Measurements from ENCODE around the gene KIRREL3.
"Not testable (repeated sequence)": the region's sequence is repeated elsewhere in the genome, so short reads cannot be mapped to it uniquely, and the experiment has no call there.

KIRREL3 gene

DNA sequence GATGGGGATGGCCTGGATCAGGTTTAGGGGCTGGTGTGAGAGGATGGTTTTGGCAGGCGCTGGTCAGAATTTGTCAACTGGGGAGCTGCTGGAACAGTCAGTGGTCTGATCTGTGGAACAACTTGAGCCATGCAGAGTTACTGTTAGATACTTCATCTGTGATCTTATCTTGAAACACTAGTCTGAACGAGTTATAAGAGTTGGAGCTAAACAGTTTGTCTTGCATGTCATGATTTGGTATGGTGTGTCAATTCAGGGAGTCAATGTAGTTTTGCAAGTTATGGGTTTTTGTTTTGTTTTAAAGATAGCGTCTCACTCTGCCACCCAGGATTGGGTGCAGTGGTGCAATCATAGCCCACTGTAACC is 591.0 kb downstream of the KIRREL3 start:
- DNase-seq, result no peak

DNA sequence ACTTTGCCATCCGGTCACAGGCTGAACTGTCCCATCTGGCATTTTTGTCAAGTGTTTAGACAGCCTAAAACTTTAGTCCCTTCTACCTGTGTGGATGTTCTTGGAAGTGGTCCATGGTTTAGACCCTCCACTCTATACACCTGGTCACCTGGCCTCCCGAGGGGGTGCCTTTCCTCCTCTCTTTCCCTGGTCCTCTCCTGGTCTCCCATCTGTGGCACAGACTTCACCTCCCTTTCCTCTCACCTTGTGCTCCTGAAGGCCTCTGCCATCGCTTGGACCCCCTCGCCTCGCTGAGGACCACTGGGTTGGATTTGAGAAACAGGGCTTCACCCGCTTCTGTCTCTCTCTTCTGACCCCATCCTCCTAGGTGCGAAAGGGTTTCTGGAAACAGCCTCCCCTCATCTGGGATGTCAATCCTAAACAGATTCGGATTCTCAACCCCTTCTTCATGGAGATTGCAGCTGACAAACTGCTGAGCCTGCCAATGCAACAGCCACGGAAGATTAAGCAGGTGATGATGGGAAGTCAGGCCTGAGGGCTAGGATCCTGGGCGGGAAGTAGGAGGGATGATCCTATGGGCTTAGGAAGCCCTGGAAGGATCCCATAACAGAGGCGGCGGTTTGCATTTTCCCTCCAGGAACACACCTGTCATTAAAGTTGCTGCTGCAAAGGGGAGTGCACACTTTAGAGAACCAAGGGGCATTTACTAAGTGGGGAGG is 591.5 kb downstream of the KIRREL3 start:
- no peak for DNase-seq

DNA sequence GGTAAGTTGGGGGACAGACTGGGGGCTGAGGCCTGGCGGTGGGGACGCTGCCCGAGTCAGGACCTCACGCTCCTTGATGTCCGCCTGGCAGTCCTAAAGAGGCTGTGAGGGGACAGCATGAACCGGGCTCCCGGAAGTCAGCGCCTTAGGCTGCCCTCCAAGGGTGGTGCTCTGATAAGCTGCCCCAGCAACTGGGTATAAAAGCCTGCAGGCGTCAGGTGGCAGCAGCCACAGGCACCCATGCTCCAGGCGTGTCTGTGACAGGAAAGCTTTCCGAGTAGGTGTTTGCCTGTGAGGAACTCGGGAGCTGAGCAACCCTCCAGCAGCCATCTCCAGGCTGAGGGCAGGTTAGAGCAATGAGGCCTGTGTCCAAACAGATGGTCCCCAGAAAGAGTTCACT is 592.1 kb downstream of the KIRREL3 start:
- no peak for DNase-seq

DNA sequence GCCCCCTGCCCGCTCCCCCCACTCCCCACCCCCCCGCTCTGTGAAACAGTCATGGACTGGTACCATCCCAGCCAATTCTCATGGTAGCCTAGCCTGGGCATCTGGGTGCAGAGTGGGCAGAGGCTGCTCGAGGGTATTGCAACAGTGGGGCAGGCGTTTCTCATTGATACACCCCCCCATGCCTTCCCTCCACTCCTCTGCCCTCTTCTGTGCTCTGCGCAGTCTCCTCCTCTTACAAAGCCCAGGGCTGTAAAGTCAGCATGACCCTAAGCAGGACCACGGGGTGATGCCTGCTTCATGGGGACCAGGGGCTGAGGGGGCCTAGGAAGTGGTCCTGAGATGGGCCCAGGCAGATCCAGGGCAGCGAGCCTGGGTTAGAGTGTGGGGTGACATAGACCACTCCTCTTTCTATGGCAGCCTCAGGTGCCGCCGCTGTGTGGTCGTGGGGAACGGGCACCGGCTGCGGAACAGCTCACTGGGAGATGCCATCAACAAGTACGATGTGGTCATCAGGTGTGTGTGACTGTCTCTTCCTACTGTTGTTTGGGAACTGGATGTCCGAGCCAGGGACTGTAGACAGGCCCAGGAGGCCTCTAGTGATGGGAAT is 592.8 kb downstream of the KIRREL3 start:
- DNase-seq, result no peak

DNA sequence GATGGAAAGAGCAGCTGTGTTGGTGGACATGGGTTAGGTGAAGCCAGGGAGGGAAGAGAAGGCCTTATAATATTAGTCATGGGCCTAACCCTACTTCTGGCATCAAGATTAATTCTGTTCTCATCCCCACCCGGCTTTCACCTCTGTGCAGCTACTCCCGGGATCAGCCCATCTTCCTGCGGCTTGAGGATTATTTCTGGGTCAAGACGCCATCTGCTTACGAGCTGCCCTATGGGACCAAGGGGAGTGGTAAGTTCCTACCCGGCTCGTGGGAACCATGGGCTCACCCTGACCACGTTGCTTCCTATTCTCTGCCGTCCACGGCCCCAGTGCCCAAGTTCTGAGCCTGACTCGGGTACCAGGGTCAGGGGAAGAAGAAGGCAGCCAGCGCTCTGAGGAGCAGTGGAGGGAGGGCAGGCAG is 593.5 kb downstream of the KIRREL3 start:
- no peak for DNase-seq

DNA sequence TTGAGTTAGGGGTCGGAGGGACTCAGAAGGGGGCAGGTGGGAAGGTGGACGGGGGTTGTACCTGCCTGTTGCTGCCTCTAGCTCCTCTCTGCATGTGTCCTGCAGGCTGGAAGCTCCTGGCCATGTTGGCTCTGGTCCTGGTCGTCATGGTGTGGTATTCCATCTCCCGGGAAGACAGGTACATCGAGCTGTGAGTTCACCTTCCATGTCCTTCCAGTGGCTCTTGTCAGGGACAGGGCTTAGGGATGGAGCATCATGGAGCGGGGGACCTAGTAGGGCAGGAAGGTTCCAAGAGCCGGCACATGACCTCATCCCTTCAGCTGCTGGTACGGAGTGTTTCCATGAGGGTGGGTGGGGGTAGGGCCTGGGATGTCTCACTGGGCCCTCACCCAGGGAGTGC is 594.2 kb downstream of the KIRREL3 start:
- no peak for DNase-seq

DNA sequence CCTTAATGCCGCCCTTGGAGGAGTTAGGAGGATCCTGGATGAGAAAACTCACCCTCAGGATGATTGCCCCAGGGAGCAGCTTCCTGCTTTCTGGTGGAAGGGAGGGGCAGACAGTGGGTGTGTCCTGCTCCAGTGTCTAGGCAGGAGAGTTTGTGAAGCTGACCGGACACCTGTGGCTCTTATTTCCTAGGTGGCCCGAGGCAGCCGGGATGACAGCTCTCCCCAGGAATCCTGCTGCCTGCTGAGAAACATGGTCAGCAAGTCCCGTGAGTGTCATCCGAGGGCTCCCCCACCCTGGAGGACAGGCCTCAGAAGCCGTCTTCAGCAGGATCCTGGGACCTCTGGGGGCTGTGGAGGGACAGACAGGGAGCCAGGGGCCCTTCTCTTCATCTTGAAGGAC is 594.7 kb downstream of the KIRREL3 start:
- no peak for DNase-seq

DNA sequence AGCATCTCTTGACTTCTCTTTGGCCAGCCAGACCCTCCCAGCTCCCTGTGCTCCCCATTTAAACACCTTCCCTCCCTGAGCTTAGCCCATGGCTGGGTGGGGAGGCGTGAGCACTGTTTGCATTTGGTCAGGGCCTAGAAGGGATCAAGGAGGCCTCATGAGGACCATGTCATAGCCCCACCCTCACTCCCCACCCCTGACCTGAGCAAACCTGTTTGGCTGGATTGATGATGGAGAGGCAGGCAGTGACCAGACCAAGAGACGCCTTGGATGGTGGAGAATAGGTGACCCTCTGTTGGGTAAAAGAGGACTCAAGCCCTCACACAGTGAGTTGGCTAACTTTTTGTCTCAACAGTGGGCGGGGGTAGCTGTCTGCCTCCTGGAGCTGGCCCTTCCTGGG is 595.2 kb downstream of the KIRREL3 start:
- DNase-seq, result no peak

DNA sequence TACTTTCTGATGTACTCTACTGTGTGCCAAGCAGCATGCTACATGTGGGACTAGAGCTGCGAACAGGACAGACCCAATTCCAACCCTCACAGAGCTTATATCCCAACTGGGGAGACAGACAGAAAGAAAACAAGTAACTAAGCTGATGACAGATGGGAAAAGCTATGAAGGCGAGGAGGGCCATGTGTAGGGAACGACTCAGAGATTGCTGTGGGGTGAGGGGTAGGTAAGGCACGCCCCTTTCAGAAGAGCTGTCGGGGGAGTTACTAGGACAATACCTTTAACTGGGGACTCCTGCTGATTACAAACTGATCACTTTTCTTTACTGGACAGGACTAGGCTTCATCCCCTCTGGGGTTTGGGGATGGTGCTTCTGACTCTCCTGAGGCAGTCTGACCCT is 596.2 kb downstream of the KIRREL3 start:
- no peak for DNase-seq

DNA sequence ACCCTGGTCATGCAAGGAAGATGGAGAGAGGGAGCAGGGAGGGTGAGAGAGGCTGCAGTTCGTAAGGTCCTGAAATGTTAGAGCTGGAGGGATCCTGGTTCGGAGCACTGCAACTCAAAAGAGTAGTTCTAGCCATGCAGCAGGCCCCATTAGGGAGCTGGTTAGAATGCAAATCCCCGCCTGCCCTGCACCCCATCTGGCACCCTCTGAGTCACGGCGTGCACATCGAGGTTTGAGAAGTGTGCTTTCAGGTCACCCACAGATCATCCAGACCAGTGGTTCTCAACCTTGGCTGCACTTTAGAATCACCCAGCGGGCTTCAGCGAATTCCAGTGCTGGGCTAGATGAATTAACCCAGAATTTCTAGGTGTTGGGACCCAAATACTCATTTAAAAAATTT is 596.9 kb downstream of the KIRREL3 start:
- DNase-seq, result no peak

DNA sequence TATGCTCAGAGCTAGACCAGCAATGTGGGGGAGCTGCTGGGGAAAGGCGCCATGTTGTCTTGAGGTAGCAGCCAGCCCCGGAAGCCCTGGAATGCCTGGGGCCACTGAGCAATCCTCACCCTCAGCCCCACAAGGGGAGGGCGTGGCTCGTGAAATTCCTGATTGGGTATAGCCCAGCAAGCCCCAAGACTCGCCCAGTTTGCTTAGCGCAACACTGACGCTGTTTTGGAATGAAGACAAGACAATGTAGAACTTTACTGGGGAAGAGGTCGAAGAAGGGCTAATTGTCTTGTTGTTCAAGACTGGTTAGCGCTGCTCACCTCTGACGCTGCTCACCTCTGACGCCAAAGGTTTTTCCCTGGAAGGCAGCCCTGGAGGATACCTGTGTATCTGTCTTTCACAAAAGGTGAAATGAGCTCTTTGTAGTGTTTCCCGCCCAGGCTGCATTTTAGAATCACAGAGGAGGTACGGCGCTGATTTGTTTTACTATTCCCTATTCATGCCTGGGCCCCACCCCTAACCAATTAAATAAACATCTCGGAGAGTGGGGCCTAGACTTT is 597.5 kb downstream of the KIRREL3 start:
- no peak for DNase-seq

DNA sequence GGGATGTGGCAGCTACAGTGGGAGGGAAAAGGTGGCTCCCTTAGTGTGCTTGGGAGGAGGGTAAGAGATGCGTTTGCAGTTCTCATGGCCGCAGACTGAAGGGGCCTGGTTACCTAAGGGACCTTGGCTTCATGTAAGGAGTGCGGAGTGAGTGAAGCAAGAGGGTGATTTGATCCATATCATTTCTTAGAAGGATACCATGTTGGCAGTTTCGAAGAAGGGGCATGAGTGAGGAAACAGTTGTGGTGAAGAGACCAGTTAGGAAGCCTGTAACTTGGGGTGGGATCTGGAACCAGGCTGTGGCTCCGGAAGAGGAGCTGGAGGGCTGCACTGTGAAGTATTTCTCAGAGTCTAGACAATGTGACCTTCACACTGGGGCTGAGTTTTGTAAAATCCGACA is 600.1 kb downstream of the KIRREL3 start:
- no peak for DNase-seq

DNA sequence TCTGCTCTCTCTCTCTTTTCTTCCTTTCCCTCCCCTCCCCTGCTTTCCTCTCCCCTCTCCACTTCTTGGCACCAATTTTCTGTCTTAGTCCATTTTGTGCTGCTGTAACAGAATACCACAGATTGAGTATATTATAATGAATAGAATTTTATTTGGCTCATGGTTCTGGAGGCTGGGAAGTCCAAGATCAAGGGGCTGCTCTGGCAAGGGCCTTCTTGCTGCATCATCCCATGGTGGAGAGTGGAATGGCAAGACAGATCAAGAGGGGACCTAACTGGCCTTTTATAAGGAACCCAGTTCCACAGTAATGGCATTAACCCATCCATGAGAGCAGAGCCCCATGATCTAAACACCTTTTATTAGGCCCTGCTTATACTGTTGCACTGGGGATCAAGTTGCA is 600.6 kb downstream of the KIRREL3 start:
- no peak for DNase-seq

DNA sequence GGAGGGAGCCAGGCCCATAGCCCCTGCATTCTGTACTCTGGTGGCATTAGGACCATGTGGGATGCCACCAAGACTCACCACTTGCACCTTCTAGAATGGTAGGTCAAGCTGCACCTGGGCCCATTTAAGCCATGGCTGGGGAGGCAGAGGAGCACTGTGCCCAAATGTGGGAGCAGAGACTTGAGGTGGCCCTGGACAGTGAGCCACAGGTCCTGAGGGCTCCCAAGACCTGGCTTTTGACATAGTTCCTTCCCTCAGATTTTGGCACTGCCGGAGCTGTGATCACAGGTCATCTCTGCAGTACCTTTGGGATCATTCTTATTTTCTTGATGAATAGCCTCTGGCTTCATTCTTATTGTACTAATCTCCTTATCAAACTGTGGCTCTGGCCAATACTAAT is 601.8 kb downstream of the KIRREL3 start:
- DNase-seq, result no peak

DNA sequence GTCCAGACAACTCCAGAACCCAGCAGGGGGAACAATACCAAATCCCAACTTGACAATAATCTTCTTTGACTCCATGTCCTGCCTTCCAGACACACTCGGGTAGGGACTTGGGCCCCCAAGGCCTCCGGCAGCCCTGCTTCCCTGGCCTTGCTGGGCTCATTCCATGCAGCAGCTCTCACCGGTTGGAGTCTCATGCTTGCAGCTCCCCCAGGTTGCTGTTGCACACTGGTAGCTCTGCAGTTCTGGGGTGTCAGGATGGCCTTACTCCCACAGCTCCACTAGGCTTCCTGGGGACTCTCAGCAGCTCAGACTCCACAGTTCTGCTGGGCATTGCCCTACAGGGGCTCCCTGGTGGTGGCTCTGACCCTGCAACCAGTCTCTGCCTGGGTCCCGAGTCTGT is 602.3 kb downstream of the KIRREL3 start:
- DNase-seq, result no peak

DNA sequence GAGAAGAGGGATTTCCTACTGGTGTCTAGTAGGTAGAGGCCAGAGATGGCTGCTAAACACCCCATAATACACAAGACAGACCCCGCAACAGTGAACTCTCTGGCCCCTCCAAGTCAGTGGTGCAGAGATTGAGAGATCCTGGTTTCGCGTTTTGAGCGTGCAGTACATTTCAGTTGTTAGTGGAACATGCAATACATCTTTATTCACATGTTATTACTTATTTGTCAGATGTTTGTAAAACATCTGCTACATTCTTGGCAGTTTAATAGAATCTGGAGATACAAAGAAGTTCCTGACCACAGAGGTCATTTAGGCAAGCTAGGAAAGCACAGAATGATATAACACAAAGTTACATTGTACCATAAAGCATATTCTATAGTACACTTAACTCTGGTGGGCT is 603.6 kb downstream of the KIRREL3 start:
- no peak for DNase-seq

DNA sequence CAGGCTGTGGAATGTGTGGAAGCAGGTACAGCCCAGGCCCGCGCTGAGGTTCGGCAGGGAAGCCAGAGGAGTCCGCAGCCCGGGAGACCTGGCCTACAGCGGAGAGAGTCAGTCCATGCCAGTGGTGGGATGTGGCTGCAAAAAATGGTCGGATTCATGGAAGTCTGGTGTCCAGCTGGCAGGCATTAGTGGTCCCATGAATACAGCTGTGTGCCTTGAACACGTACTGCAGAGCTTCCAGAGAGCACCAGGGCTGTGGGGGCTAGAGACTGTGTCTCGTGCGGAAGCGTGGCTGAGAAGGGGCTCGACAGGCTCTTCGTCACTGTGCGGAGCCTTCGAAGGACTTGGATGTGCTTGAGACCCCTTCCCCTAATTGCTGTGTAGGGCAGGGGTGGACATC is 604.3 kb downstream of the KIRREL3 start:
- not testable (repeated sequence) for DNase-seq

DNA sequence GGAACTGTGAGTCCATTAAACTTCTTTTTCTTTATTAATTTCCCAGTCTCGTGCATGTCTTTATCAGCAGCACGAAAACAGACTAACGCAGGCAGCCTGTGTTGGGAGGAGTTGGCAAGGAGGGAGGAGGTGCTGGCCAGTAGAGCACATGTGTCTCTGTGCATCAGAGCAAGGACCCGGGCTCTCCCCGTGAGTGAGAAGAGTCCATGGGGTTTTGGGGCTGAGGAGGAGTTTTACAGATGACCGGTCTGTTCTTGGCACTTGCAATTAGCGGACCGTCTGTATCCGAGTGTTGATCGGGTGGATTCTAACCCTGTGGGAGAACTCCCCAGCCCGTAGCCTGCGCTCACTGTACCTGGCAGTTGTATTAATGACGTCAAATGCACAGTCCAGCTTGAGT is 604.8 kb downstream of the KIRREL3 start:
- not testable (repeated sequence) for DNase-seq

DNA sequence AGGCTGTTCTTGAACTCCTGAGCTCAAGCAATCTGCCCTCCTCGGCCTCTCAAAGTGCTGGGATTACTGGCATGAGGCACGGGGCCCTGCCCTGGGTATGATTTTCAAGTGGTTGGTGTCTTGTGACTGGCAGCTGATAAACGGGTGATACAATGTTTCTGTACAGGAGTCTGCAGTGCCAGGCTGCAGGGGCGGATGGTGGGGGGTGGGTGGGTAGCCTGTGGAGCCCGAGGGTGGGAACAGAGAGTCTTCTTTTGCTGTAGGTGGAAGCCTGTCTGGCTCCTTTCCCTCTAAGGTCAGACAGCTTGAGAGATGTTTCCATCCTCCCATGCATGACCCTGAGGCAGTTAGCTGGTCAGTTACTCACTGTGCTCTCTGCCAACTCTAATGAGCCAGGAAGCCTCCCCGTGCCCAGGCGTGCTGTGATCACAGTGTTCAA is 605.9 kb downstream of the KIRREL3 start:
- DNase-seq, result not testable (repeated sequence)

DNA sequence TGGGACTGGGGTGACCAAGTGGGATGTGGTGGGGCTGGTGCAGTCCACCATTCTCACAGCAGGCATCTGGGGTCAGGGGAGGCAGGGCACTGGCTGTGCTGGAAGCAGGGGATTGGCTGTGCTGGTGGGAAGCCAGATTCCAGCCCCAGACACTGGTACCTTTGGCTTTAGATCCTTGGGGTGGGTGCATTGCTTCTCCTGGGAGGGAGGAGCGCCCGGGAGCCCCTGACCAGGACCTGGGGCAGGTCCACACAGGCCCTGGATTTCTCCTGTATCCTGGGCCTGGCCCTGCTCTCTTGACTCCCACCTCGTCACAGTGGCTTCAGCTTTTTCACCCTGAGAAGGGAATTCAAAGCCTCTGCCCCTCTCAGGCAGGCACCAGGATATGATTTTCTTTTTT is 606.5 kb downstream of the KIRREL3 start:
- DNase-seq, result no peak

DNA sequence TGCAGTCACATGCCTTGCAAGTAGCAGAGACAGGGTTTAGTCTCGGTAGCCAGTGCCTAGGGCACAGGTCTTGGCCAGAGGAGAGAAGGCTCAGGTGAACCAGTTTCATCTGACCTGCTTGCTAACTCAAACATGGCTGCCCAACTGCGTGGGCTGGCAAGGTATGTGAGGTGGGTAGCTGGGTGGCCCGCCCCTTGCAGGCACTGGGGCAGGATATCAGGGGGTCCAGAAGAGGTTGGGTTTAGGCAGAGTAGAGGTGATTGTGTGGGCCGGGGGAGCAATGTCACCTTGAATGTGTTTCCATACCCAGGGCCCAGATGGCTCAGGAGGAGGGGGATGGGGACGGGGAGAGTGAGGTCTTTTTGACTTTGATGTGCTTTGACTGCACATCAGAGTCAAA is 607.4 kb downstream of the KIRREL3 start:
- DNase-seq, result no peak

DNA sequence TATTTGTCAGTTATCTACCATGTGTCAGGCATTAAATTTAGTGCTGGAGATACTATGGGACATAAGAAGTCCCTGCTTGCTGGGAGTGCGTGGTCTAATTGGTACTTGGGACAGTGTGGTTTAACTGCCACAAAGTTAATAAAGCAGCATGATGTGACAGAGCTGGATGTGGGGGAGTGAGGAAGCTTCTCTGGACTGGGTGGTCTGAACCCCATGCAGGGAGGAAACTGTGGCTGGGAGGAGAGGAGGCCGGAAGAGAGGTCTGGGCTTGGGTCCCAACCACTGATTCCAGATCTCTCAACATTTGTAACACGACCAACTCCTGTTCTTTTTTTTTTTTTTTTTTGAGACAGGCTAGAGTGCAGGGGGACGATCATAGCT is 607.9 kb downstream of the KIRREL3 start:
- no peak for DNase-seq

DNA sequence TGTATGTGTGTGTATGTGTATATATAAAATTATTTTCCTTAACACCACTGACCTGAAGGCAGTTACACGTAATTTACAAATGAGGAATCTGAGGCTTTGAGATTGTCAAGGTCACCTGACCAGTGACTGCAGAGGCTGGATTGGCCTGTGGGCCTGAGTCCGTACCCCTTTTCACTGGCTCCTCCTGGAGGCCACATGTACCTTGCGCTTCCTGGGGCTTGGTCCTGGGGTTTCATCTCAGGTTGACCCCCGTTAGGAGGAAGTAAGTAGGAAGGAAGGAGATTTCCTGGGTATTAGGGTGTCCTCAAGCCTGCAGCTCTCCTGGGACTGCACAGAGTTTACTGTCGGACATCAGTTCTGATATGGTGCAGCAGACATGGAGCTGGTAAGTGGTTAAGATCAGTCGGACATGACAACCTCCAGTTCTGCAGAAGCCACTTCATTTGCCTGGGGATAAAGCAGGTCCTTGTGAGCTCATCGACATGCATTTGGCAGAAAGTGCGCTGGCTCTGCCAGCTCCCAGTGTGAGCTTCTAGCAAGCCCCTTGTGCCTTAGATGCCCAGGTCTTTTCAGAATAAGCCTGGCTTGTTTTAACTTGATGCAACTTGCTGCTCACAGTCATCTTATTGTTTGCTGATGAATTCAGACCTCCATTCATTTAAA is 608.5 kb downstream of the KIRREL3 start:
- DNase-seq, result no peak

DNA sequence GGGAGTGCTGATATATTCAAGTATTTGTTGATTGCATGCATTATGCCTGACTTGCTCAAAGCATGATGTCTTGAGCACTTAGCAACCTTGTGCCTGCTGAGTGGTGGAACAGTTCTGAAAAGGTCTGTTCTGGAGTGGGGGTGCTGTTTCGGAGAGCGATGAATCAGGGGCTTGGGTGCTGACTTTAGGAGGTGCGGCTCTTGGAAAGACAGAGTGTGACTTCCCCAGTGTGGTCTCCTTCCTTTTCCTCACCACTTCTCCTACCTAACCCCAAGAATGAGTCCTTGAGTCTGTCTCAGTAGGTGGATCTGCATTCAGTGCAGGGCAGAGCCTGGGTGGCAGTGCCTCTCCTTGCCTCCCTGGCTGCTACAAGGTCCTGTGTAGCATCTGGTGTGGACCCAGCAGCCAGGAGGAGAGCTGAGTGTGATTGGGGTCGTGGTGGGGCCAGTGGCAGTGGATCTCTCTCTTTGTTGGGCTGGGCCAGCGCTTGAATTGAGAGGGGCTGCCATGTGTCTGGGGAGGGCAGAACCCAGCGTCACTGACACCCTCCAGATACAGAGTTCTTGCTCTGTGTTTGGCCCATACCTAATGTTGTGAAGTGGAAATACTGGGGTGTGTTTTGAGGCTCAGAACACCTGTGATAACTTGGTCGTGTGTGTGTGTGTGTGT is 609.1 kb downstream of the KIRREL3 start:
- DNase-seq, result no peak
